H1 (cell line): ENCODE results near the gene CACNA1C. TPM values are rescaled to one million over a fixed set of nuclear protein-coding genes. Genes with fewer than 3 reads are reported as not detected.

Experiments used
- BRCA1 ChIP-seq: IDR thresholded peaks from 2 replicates; pipeline ENCODE4 v1.6.1; 2012; ENCODE audit warnings: low read depth, low read length, improper control_type of control experiment
- CEBPB ChIP-seq: IDR thresholded peaks from 2 replicates; pipeline ENCODE4 v1.6.1; 2012; ENCODE audit warnings: low read depth, low read length
- CREB1 ChIP-seq: IDR thresholded peaks from 2 replicates; pipeline ENCODE4 v1.6.1; 2012; ENCODE audit warnings: inconsistent platforms
- EGR1 ChIP-seq: IDR thresholded peaks from 2 replicates; pipeline ENCODE4 v1.6.1; 2011; ENCODE audit warnings: low read depth, low read length, borderline replicate concordance
- EP300 ChIP-seq, 2 experiments: IDR thresholded peaks; 1 replicate in 1 of 2; 2 replicates in 1 of 2; pipeline ENCODE4 v1.6.1; 2011 to 2012; ENCODE audit warnings: low read depth in 2 of 2, low read length in 2 of 2, mild to moderate bottlenecking in 2 of 2, borderline replicate concordance in 1 of 2, inconsistent platforms in 1 of 2, moderate library complexity in 1 of 2
- FOSL1 ChIP-seq: IDR thresholded peaks from 2 replicates; pipeline ENCODE4 v1.6.1; 2011; ENCODE audit warnings: mild to moderate bottlenecking, low read depth, low read length, moderate library complexity; ENCODE audit not compliant: insufficient read depth
- KDM1A ChIP-seq: fragments of 200-600, 300-600 bp; sonication (generic); IDR thresholded peaks from 2 replicates; pipeline ENCODE4 v1.7.1; 2016; ENCODE audit warnings: mild to moderate bottlenecking, low read length, borderline replicate concordance
- KDM5A ChIP-seq: fragments of 200-600 bp; IDR thresholded peaks from 2 replicates; pipeline ENCODE4 v1.7.1; 2012; ENCODE audit warnings: mild to moderate bottlenecking, low read length, inconsistent platforms, mixed read lengths
- POLR2AphosphoS5 ChIP-seq: IDR thresholded peaks from 2 replicates; pipeline ENCODE4 v1.6.1; 2011; ENCODE audit warnings: low read depth, low read length
- POU5F1 ChIP-seq: IDR thresholded peaks from 2 replicates; pipeline ENCODE4 v1.6.1; 2011; ENCODE audit warnings: low read depth, mild to moderate bottlenecking, low read length, moderate library complexity
- RBBP5 ChIP-seq: IDR thresholded peaks from 2 replicates; pipeline ENCODE4 v1.7.1; 2012; ENCODE audit warnings: low read depth, mild to moderate bottlenecking, inconsistent platforms, low read length, moderate library complexity, borderline replicate concordance
- SP4 ChIP-seq: IDR thresholded peaks from 2 replicates; pipeline ENCODE4 v1.6.1; 2012; ENCODE audit warnings: low read length, inconsistent platforms
- TBP ChIP-seq: IDR thresholded peaks from 2 replicates; pipeline ENCODE4 v1.6.1; 2011; ENCODE audit warnings: low read depth, low read length, improper control_type of control experiment
- polyA plus RNA-seq, 7 experiments: library from polyadenylated mRNA; depleted of rRNA in 3 of 7; stranded (reverse) in 5 of 7; unstranded in 2 of 7; fragments of >200 nt in 5 of 7; fragments of 200-250 nt in 2 of 7; gene quantifications; 1 replicate in 5 of 7; 2 replicates in 1 of 7; 4 replicates in 1 of 7; pipeline versions ENCODE4 v1.2.1 to v1.2.3, GENCODE V29; 2011 to 2013; ENCODE audit warnings: missing spikeins in 2 of 7, mixed read lengths in 2 of 7
- total RNA-seq: library from RNA; stranded (reverse); fragmentation: NEBNext Ultra II Directional; extraction: Animal tissue kit (Norgen Biotek cat#: 25700); gene quantifications from 2 replicates; pipeline ENCODE4 v1.2.1, GENCODE V29; 2021
- TF ChIP-seq, protein P1 (sequence below): fragments of 300-600 bp; sonication (generic); IDR thresholded peaks from 2 replicates; pipeline ENCODE4 v1.7.1; 2012; ENCODE audit warnings: low read length, moderate library complexity, mild to moderate bottlenecking, inconsistent platforms; ENCODE audit not compliant: insufficient replicate concordance

The CACNA1C gene
- total and polyA plus RNA-seq, 2 of the 8 experiments (the other 6 are each of a cell fraction or from before 2014, with no cell fraction given): 1.3 TPM

DNA sequence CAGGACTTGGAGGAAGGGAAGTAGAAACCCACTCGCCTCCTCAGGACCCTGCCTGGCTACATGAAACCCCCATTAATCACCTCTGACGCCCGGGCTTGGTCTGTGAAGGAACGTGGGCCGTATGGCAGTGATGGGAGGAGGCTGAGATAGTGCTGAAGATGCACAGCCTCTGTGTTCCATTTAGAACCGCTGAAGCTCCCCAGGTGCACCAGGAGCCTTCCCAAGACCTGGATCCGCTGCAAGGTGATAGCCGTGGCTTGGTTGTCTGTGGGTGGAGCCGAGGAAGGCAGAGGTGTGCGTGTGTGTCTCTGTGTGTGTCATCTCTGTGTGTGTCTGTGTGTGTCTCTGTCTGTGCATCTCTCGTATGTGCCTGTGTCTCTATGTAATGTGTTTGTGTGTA lies 293.1 kb downstream of the CACNA1C start (continued):
- TF ChIP-seq, protein P1, sequence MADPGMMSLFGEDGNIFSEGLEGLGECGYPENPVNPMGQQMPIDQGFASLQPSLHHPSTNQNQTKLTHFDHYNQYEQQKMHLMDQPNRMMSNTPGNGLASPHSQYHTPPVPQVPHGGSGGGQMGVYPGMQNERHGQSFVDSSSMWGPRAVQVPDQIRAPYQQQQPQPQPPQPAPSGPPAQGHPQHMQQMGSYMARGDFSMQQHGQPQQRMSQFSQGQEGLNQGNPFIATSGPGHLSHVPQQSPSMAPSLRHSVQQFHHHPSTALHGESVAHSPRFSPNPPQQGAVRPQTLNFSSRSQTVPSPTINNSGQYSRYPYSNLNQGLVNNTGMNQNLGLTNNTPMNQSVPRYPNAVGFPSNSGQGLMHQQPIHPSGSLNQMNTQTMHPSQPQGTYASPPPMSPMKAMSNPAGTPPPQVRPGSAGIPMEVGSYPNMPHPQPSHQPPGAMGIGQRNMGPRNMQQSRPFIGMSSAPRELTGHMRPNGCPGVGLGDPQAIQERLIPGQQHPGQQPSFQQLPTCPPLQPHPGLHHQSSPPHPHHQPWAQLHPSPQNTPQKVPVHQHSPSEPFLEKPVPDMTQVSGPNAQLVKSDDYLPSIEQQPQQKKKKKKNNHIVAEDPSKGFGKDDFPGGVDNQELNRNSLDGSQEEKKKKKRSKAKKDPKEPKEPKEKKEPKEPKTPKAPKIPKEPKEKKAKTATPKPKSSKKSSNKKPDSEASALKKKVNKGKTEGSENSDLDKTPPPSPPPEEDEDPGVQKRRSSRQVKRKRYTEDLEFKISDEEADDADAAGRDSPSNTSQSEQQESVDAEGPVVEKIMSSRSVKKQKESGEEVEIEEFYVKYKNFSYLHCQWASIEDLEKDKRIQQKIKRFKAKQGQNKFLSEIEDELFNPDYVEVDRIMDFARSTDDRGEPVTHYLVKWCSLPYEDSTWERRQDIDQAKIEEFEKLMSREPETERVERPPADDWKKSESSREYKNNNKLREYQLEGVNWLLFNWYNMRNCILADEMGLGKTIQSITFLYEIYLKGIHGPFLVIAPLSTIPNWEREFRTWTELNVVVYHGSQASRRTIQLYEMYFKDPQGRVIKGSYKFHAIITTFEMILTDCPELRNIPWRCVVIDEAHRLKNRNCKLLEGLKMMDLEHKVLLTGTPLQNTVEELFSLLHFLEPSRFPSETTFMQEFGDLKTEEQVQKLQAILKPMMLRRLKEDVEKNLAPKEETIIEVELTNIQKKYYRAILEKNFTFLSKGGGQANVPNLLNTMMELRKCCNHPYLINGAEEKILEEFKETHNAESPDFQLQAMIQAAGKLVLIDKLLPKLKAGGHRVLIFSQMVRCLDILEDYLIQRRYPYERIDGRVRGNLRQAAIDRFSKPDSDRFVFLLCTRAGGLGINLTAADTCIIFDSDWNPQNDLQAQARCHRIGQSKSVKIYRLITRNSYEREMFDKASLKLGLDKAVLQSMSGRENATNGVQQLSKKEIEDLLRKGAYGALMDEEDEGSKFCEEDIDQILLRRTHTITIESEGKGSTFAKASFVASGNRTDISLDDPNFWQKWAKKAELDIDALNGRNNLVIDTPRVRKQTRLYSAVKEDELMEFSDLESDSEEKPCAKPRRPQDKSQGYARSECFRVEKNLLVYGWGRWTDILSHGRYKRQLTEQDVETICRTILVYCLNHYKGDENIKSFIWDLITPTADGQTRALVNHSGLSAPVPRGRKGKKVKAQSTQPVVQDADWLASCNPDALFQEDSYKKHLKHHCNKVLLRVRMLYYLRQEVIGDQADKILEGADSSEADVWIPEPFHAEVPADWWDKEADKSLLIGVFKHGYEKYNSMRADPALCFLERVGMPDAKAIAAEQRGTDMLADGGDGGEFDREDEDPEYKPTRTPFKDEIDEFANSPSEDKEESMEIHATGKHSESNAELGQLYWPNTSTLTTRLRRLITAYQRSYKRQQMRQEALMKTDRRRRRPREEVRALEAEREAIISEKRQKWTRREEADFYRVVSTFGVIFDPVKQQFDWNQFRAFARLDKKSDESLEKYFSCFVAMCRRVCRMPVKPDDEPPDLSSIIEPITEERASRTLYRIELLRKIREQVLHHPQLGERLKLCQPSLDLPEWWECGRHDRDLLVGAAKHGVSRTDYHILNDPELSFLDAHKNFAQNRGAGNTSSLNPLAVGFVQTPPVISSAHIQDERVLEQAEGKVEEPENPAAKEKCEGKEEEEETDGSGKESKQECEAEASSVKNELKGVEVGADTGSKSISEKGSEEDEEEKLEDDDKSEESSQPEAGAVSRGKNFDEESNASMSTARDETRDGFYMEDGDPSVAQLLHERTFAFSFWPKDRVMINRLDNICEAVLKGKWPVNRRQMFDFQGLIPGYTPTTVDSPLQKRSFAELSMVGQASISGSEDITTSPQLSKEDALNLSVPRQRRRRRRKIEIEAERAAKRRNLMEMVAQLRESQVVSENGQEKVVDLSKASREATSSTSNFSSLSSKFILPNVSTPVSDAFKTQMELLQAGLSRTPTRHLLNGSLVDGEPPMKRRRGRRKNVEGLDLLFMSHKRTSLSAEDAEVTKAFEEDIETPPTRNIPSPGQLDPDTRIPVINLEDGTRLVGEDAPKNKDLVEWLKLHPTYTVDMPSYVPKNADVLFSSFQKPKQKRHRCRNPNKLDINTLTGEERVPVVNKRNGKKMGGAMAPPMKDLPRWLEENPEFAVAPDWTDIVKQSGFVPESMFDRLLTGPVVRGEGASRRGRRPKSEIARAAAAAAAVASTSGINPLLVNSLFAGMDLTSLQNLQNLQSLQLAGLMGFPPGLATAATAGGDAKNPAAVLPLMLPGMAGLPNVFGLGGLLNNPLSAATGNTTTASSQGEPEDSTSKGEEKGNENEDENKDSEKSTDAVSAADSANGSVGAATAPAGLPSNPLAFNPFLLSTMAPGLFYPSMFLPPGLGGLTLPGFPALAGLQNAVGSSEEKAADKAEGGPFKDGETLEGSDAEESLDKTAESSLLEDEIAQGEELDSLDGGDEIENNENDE: no peak
- TF ChIP-seq POLR2AphosphoS5: no peak
- no peak for TF ChIP-seq BRCA1
- TF ChIP-seq CEBPB: no peak
- TF ChIP-seq FOSL1: no peak
- no peak for TF ChIP-seq POU5F1
- TF ChIP-seq KDM1A: no peak
- TF ChIP-seq EP300 (IDR thresholded peaks at IDR 0.05; ENCODE audit: borderline replicate concordance in 1 of 2, low read depth in 2 of 2, low read length in 2 of 2): no peak
- TF ChIP-seq KDM5A: no peak
- no peak for TF ChIP-seq SP4
- TF ChIP-seq TBP: no peak
- no peak for TF ChIP-seq CREB1
- TF ChIP-seq EGR1: no peak
- no peak for TF ChIP-seq RBBP5
